ENCODE data around the gene PLCD1.
A peak's percentile ranks its signal among the peaks of the same experiment; 100 is the strongest.

The PLCD1 gene

DNA sequence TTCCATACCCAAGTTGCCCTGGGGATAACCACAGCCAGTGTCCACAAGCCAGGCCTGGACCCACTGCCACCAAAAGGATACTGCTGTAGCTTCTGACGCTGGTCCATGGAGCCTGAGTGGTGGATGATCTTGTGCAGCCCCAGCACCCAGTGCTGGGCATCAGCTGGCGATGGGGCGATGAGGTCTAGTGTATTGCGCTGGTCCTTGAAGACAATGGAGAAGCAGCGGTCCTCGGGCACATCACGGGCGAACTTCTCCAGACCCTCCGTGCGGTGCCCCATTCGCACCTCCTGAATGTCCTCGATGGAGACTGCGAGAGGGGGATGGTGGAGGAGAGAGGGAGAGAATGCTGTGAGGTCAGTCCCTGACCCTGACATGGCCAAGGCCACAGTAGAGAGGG, 13.0 kb downstream of the PLCD1 start:
- no peak for DNase-seq

DNA sequence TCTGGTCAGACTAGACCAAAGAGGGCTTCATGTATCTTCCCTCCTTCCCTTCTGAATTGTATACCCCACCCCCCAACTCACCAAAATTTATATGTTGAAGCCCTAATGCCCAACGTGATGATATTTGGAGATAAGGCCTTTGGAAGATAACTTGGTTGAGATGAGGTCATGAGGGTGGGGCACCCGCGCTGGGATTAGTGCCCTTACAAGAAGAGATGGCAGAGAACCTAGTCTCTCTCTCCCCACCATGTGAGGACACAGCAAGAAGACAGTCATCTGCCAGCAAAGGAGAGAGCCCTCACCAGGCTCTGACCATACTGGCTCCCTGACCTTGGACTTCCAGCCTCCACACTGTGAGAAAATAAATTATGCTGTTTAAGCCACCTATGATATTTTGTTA, 13.5 kb downstream of the PLCD1 start:
- DNase-seq = no peak

DNA sequence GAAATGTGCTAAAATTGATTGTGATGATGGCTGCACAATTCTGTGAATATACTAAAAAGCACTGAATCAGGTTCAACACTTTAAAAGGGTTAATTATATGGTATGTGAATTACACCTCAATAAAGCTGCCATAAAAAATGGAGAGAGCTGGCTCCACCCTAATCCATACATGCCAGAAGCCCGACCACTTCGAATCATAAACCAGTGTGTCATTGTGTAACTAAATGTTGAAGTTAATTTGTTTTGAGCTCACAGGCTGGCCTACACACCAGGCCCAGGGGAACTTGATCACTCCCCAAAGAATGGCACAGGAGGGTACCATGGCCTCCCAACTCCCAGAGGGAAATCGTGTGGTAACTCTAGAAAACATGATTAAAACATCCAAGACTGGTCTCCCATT, 14.0 kb downstream of the PLCD1 start:
- DNase-seq = no peak

DNA sequence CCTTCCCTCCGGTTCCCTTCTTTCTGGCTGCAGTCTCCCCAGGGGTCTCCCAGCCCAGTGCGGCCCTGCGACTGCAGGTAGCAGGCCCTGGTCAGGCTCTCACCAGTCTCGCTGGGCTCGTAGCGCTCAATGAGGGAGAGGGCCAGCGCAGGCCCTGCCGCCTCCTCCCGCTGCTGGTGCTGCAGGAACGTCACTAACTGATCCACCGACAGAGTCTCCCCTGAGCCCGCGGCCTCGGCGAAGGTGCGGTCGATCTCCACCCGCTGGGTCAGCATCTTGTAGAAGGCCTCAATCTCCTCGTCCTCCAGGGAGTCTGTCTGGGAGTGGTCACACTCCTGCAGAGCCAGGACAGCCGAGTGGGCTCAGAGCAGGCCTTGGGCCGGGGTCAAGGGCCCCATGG, 18.3 kb downstream of the PLCD1 start:
- no peak for DNase-seq

DNA sequence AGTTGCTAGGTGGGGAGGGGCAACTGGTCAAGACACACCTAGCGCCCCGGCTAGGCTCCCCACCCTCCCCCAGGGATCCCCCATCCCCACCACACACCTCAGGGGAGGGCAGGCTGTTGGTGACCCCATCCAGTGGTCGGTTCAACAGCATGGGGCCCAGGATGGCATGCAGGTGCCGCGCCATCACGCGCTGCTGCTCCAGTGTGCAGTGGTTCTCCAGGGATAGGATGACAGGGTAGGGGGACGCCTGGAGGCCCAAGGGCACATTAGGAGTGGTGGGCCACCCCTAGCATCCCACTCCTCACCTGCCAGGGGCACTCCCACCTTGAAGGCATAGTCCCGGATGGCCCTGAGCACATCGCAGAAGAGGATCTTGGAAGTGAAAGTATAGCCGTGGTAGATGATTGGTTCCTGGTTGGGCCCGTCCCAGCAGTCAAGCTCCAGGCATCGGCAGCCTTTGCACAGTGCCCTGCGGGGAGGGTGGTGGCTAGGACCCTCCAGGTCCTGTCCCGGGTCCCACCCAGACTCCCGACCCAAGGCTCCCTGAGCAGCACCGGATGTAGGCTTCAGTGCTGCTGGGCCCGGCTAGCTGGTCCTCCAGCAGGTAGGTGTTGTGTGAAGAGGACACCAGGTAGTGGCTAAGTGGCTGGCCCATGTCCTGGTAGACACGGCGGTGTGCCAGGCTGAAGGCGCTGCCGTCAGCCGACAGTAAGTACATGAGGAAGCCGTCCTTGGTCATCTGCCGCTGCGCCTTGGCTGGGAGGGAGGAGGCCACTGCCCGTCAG, 19.4 kb downstream of the PLCD1 start:
- DNase-seq = no peak

DNA sequence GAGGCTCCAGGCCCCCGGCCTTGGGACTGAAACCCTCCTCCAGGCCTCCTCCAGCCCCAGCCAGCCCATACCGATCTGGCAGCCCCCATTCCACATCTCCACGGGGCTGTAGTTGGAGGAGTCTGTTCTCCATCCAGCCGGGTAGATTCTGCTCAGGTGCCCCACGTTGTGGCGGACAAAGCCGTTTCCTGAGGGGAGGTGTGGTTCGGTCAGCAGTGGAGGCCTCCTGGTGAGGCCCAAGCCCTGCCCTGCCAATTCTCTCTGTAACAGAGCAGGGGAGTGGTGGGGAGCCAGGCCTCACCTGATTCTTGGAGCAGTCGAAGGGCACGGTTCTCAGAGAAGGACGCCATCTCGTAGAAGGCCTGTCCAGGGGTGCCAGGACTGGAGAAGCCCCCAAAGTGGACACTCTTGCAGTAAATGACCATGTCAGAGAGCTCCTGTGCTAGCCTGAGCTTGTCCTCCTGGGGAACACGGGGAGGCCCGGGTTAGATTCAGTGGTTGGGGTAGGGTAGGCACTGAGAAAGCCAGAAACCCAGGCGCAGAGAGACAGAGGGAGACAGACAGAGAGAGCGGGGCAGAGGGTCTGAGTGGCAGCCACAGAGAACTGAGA, 20.4 kb downstream of the PLCD1 start:
- DNase-seq = no peak

DNA sequence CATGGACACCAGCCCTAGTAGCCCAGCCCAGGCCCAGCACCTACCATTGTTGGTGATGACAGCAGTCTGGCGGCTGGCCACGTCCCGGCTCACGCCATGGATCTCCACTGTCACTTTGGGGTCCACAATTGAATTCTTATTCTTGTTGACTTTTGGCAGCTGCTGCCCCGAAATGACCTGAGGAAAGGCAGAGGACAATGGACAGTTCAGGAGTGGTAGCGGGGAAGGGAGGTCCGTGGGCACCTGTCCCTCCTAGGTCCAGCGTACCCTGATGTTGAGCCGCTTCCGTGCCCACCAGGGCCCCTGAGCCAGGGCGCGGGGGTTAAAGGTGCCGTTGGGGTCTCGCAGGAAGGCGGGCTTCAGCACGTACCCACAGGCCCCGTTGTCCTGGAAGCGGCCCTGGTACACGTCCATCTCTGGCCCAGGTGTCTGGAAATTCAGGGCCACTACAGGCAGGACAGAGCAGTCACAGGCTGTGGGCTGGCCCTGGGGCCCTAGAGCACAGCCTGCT, 21.2 kb downstream of the PLCD1 start:
- DNase-seq = no peak

DNA sequence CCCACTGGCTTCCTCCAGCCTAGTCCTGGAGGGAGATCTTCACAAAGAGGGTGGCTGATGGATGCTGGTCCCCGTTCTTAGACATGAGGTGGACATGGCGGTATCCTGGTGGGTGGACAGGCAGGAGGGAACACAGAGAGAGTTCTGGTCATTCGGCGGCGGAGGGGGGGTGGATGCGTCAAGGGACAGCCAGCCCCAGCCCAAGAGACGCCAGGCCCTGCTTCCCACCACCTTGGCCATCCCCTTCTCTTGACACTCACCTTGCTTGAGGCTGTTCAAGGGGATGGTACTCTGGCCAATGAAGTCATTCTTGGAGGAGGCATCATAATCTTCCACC, 21.7 kb downstream of the PLCD1 start:
- DNase-seq = no peak

DNA sequence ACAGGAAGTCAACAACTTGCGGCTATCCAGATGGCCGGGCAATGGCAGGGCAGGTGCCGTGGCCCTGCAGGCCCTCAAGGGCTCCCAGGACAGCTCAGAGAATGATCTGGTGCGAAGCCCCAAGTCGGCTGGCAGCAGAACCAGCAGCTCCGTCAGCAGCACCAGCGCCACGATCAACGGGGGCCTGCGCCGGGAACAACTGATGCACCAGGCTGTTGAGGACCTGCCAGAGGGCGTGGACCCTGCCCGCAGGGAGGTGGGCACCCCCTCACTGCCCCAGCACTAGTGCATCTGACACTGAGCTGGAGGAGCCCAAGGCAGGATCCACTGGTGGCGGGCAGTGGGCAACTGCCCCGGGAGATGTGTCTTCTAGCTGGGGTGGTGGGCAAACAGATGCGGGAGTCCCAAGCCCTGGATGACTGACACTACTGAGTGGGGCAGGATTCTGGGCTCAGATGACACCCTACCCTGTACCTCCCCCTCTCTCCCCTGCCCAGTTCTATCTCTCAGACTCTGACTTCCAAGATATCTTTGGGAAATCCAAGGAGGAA, 22.9 kb downstream of the PLCD1 start:
- DNase-seq = no peak

DNA sequence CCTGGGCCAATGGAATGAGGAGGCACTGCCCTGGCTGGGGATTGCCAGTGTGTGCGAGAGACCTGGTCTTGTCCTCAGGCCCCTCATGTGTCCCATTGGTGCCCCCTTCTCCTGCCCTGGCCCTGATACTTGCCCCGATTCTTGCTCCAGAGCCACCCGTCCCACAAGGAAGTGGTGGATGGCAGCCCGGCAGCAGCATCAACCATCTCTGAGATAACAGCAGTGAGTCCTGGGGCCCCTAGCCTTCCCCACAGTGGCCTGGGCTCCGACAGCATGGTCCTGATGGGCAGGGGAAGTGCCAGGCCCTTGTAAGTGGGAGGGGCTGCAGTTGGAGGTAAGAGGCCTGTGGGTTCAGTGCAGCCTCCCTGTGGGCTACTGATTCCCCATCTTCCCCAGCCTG, 23.4 kb downstream of the PLCD1 start:
- DNase-seq = no peak

DNA sequence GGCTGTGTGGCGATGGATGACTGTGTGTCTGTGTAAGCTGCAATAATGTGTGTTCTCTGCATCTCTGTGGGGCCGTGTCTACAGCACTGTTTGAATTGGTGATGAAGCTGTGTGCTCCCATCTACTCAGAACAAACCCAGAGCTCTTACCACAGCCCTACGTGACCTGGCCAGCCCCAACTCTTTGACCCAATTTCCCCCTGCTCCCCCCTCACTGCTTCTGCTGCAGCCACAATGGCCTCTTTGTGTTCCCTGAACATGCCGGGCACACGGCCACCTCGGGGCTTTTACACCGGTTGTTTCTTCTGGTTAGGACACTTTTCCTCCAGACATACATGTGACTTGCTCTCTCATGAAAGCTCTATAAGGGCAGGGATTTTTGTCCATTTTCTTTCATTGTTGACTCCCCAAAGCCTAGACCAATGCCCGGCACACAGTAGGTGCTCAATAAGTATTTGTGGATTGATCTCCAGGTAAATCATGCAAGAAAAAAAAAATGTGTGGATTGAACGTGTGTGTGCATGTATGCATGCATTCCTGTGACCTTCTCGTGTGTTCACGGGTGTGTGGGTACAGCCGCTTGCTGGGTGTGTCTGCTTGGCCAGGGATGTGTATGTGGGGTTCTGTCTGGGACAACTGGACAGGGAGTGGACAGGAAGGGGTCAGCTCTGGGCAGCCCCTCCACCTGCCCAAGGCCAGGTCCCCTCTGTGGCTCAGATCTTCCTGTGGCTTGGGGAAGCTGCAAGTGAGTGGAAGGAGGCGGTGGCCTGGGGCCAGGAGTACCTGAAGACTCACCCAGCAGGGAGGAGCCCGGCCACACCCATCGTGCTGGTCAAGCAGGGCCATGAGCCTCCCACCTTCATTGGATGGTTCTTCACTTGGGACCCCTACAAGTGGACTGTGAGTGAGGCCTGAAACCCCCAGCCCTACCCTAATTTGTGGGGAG, 24.1 kb downstream of the PLCD1 start:
- DNase-seq = no peak

DNA sequence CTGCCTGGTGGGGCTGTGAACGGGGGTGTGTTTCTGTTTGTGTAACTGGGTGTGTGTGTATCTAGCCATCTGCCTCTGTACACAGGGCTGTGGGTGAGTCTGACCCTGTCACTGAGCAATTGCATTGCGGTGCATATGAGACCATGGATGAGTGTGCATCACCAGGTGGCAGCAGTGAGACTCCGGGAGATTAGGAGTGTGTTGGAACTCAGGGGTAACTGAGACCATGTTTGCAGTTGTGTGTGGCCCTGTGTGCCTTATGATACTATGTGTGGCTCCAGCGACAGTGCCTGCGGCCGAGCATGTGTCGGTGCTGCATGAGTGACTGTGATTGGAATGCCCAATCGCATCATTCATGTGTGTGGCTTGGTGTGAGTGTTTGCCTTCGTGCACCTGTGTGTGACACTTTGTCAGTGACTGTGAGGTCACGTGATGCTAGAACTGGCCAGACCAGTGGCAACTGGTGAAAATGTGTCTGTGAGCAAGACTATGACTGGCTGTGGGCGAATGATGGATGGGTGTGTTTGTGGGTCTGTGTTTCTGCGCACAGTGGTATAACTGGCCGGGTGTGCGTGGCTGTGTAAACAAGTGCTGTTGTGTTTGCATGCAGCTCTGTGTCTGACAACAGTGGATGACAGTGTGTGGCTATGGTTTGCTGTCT, 24.9 kb downstream of the PLCD1 start:
- DNase-seq = peak; percentile 48

DNA sequence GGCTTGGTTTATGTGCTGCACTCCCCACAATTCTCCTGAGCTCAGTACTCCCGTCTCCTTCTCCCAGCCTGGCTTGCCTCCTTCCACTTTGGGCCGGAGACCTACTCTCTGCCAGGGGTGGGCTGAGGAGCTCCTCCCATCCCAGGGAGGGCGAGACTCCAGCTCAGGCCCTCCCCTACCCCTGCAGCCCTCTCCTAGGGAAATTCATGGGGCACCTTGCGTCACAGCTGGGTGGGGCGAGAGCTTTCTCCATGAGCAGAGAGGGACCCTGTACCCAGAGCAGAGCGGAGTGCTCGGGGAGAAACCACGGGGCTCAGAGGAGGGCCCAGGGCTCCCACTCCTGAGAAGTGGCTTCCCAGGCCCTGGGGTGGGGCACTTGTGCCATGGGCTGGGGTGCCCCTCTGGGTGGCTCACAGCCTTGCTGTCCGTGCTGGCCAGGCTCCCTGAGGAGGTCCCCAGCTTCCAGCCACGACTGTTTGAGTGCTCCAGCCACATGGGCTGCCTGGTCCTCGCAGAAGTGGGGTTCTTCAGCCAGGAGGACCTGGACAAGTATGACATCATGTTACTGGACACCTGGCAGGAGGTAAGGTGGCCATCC, 25.5 kb downstream of the PLCD1 start:
- DNase-seq = no peak

DNA sequence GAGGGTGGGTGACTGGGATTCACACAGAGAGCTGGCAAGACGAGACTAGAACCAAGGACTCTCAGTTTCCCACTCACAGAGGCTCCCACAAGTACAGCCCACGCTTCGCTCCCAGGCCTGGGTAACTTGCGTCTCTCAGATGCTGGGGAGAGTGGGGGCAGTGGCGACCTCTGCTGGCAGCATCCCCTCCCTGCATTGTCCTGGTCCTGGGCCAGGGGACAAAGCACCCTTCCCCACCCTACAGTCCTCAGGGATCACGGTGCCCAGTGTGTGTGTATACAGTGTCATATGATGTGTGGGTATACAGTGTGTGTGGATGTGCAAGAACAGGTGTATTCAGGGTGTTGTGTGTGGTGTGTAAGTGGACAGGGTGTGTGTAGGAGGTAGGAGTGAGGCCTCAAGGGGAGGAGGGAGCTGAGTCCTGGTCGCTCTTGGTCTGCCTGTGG, 26.0 kb downstream of the PLCD1 start:
- DNase-seq = peak; percentile 9

DNA sequence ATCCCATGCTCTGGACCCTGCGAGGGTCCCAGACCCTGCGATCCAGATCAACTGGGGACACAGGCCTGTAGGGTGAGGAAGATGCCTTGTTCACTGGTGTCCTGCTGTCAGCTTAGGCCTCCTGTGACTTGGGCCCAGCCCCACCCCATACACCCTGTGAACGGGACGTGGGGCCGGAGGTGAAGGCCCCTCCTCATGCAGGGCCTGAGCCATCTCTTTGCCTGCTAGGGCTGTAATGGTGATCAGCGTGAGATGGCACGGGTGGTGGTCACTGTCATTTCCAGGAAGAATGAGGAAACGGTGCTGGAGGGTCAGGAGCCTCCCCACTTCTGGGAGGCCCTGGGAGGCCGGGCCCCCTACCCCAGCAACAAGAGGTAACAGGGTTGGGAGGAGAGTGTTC, 26.5 kb downstream of the PLCD1 start:
- DNase-seq = no peak

DNA sequence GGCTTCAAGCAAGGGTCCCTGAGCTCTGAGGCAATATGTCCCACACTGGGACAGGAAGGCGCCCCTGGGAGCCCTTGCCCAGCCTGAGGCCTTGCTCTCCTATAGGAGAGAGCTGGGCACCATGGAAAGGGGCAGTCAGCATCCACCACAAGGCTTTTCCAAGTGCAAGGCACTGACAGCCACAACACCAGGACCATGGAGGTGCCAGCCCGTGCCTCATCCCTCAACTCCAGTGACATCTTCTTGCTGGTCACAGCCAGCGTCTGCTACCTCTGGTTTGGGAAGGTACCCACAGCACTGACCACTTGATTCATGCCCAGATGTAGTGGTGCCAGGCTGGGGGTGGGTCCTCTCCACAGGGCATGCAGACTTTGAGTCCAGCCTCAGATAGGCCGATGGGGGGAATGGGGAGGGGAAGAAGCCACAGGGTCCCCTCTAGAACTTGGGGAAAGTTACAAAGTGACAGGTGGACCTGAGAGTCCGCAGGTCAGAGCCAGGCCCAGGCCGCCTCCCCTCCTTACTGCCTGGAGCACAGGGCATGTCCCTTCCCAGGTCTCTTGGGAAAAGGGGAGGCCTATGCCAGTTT, 27.1 kb downstream of the PLCD1 start:
- DNase-seq = no peak

DNA sequence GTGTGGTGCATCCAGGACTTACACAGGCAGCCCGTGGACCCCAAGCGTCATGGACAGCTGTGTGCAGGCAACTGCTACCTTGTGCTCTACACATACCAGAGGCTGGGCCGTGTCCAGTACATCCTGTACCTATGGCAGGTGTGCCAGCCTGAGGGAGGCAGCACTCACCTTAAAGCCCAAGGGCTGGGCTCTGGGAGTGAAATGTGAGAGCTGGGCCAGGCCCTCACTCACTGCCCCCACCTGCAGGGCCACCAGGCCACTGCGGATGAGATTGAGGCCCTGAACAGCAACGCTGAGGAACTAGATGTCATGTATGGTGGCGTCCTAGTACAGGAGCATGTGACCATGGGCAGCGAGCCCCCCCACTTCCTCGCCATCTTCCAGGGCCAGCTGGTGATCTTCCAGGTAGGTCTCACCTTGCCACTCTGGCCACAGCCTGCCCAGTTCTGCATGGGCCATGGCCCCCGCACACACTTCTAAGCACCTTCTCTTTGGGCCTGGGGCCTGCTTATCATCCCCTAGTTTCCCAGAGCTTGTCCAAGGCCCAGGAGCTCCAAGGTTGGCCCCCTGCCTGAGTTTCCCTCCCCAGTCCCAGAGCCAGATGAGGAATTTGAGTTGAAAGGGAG, 27.9 kb downstream of the PLCD1 start:
- no peak for DNase-seq

DNA sequence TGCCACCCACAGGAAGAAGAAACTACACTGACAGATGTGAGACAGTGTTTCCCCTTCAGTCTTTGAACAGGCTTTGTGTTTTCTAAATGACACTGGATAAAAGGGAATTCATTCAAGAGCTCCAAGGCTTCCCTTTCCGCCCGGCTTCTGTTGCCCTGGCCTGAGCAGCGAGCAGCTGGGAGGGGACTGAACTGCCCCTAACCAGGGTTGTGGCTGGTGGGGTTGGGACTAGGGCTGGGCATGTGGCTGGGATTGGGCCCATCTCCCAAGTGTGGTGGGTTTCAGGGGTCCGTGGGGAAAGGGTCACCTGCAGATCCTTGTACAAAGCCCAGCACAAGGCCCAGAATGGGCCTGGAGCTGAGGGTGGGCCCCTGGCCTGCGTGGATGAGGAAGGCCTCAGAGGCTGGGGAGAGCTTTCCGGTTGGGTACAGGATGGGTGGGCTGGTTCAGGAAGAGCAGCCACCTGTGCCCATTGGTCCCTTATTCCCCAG, 28.4 kb downstream of the PLCD1 start:
- no peak for DNase-seq

DNA sequence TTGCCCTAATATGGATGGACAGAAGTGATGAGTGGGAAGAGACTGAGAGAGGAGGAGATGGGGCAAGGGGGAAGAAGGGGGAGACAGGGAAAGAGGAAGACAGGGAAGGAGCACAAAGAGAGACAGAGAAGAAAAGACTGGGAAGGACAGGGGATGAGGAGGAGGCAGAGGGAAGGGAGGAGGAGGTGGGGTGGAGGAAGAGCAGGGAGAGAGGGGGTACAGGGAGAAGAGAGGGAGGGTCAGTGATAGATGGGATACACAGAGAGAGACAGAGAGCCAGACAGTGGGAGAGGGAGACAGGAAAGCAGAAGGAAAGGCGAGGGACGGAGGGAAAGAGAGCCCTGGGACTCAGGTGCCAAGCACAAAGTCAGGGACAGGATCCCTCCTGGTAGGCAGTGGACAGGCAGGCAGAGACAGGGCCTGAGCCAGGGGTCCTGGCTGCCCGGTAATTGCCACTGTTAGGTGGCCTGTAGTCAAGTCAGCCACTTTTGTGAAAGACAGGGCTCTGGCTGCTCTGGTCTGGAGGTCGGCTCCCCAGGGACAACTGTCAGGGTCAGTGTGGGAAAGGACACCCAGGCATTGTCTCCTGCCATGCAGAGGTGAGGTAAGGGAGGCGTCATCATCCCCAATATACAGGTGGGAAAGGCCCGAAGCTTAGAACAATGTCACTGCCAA, 29.1 kb downstream of the PLCD1 start:
- DNase-seq = no peak

DNA sequence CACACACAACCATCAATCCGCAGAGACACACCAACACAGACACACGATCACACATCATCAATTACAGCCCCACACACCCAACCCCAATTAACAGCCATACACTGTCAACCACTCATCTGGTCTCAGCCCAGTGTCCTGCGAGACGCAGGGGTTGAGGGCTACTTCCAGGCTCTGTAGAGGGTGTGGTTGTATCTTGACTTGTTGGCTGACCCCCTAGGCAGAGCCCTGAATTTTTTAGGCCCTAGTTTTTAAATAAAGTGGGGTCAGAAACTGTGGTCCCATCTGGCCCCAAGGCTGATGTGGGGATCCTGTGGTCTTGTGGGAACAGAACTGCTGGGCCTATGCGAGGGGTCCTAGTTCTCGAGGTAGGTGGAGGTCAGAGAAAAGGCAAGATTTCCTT, 29.6 kb downstream of the PLCD1 start:
- DNase-seq = no peak
